SJSA1 (cell line): ENCODE data around the gene FFAR1. TPM values are rescaled to one million over a fixed set of nuclear protein-coding genes. Genes with fewer than 3 reads are reported as not detected.
"Not testable (repeated sequence)": the region's sequence is repeated elsewhere in the genome, so short reads cannot be mapped to it uniquely, and the experiment has no call there.

Source experiments
- DNase-seq, 2 experiments: peaks; one replicate each; pipeline ENCODE4 v3.0.0-alpha.2; 2015 to 2020; ENCODE audit warnings: low spot score in 2 of 2, low read depth in 1 of 2
- H3K27ac ChIP-seq: fragments of 250-450 bp; sonication (Bioruptor Pico); 2 replicates; pipeline ENCODE4 v1.5.1; 2020; ENCODE audit warnings: mild to moderate bottlenecking, moderate library complexity
- H3K27me3 ChIP-seq: fragments of 250-450 bp; sonication (Bioruptor Pico); replicated peaks from 2 replicates; pipeline ENCODE4 v1.5.1; 2020; ENCODE audit warnings: mild to moderate bottlenecking, moderate library complexity
- H3K36me3 ChIP-seq: fragments of 250-450 bp; sonication (Bioruptor Pico); 2 replicates; pipeline ENCODE4 v1.5.1; 2020; ENCODE audit warnings: mild to moderate bottlenecking
- H3K4me1 ChIP-seq: fragments of 250-450 bp; sonication (Bioruptor Pico); replicated peaks from 2 replicates; pipeline ENCODE4 v1.6.1; 2021; ENCODE audit warnings: mild to moderate bottlenecking
- H3K4me3 ChIP-seq: fragments of 250-450 bp; sonication (Bioruptor Pico); 2 replicates; pipeline ENCODE4 v1.5.1; 2020; ENCODE audit warnings: mild to moderate bottlenecking
- H3K9me3 ChIP-seq: fragments of 250-450 bp; sonication (Bioruptor Pico); replicated peaks from 2 replicates; pipeline ENCODE4 v1.5.1; 2020; ENCODE audit warnings: mild to moderate bottlenecking
- total RNA-seq: library from RNA; depleted of rRNA; stranded (reverse); fragments of >200 nt; shearing (Covaris generic); gene quantifications from 2 replicates; pipeline ENCODE4 v1.2.3, GENCODE V29; 2014

Gene FFAR1
- total RNA-seq, 1 experiment from 2014 or later, result not detected

- H3K36me3 ChIP-seq, result no peaks in the 10 kb centered on the region
- no peak overlapping the region for H3K27ac ChIP-seq
- peaks cover 10% of the 10 kb centered on the region for H3K27me3 ChIP-seq
- DNase-seq, result no peak
- no peaks in the 10 kb centered on the region for H3K9me3 ChIP-seq
- no peak overlapping the region for H3K4me3 ChIP-seq
- H3K4me1 ChIP-seq, result no peaks in the 10 kb centered on the region
Observed at GRCh38 chr19:35365303-35365702, 17.6 kb downstream of the FFAR1 start.

- no peak overlapping the region for H3K27ac ChIP-seq
- H3K27me3 ChIP-seq, result no peaks in the 10 kb centered on the region; the same call in 1 of the 2 replicates
- no peak overlapping the region for H3K4me3 ChIP-seq
- H3K4me1 ChIP-seq, result no peaks in the 10 kb centered on the region
- no peak for DNase-seq
- H3K36me3 ChIP-seq, result no peaks in the 10 kb centered on the region
- H3K9me3 ChIP-seq, result no peaks in the 10 kb centered on the region
Observed at GRCh38 chr19:35368378-35368777, 20.7 kb downstream of the FFAR1 start.

GRCh38 chr19:35369522-35369921, 21.8 kb downstream of the FFAR1 start:
- Histone ChIP-seq H3K36me3 (no peaks in the 10 kb centered on the region), H3K27me3 (no peaks in the 10 kb centered on the region; the same call in 1 of the 2 replicates), H3K4me3 (no peak overlapping the region), H3K27ac (no peak overlapping the region), H3K9me3 (no peaks in the 10 kb centered on the region), H3K4me1 (no peaks in the 10 kb centered on the region)
- DNase-seq, result no peak

GRCh38 chr19:35370722-35371121, 23.0 kb downstream of the FFAR1 start, which contains the start of gene GPR42:
GPR42 (plus strand) TSS chr19:35371068; CDS start chr19:35371360, 292 bp downstream.
- no peak for DNase-seq
- Histone ChIP-seq H3K4me3 (no peak within 1 kb of the TSS), H3K9me3 (no peaks in the 10 kb centered on the region), H3K27me3 (no peaks in the 10 kb centered on the region; the same call in 1 of the 2 replicates), H3K4me1 (no peaks in the 10 kb centered on the region), H3K27ac (no peak within 1 kb of the TSS), H3K36me3 (no peaks in the 10 kb centered on the region)

- no peaks in the 10 kb centered on the region for H3K27me3 ChIP-seq
- H3K4me3 ChIP-seq, result no peak overlapping the region
- H3K4me1 ChIP-seq, result no peaks in the 10 kb centered on the region
- H3K9me3 ChIP-seq, result no peaks in the 10 kb centered on the region
- H3K27ac ChIP-seq, result no peak overlapping the region
- DNase-seq, result no peak
- no peaks in the 10 kb centered on the region for H3K36me3 ChIP-seq
Observed at GRCh38 chr19:35373492-35373891, 25.8 kb downstream of the FFAR1 start.

GRCh38 chr19:35374031-35374430, 26.3 kb downstream of the FFAR1 start:
- not testable (repeated sequence) for H3K27ac ChIP-seq, DNase-seq, H3K4me3 ChIP-seq, H3K4me1 ChIP-seq, H3K27me3 ChIP-seq, H3K9me3 ChIP-seq, H3K36me3 ChIP-seq

GRCh38 chr19:35375505-35376307, 28.0 kb downstream of the FFAR1 start:
- no peak for DNase-seq
- Histone ChIP-seq H3K9me3 (no peaks in the 10 kb centered on the region), H3K4me1 (no peaks in the 10 kb centered on the region), H3K36me3 (no peaks in the 10 kb centered on the region), H3K27ac (no peak overlapping the region), H3K4me3 (no peak overlapping the region), H3K27me3 (no peaks in the 10 kb centered on the region)

- H3K4me3 ChIP-seq, result no peak overlapping the region
- no peak for DNase-seq
- no peaks in the 10 kb centered on the region for H3K4me1 ChIP-seq
- no peaks in the 10 kb centered on the region for H3K9me3 ChIP-seq
- H3K27ac ChIP-seq, result no peak overlapping the region
- no peaks in the 10 kb centered on the region for H3K27me3 ChIP-seq
- no peaks in the 10 kb centered on the region for H3K36me3 ChIP-seq
Observed at GRCh38 chr19:35377656-35378055, 30.0 kb downstream of the FFAR1 start.

GRCh38 chr19:35378356-35378755, 30.7 kb downstream of the FFAR1 start:
- Histone ChIP-seq H3K4me3 (no peak overlapping the region), H3K9me3 (no peaks in the 10 kb centered on the region), H3K4me1 (no peaks in the 10 kb centered on the region), H3K27ac (no peak overlapping the region), H3K27me3 (no peaks in the 10 kb centered on the region), H3K36me3 (no peaks in the 10 kb centered on the region)
- DNase-seq, result no peak

- H3K27ac ChIP-seq, H3K4me3 ChIP-seq, H3K9me3 ChIP-seq, H3K27me3 ChIP-seq, DNase-seq, H3K36me3 ChIP-seq, H3K4me1 ChIP-seq: not testable (repeated sequence)
Observed at GRCh38 chr19:35379545-35379944, 31.8 kb downstream of the FFAR1 start.

- no peak overlapping the region for H3K4me3 ChIP-seq
- H3K4me1 ChIP-seq, result no peaks in the 10 kb centered on the region
- DNase-seq, result no peak
- H3K27me3 ChIP-seq, result no peaks in the 10 kb centered on the region
- H3K9me3 ChIP-seq, result 0 out of 2 replicates have a peak, but pooled peaks cover 3% of the 10 kb centered on the region
- H3K27ac ChIP-seq, result no peak overlapping the region
- H3K36me3 ChIP-seq, result no peaks in the 10 kb centered on the region
Observed at GRCh38 chr19:35379992-35380391, 32.3 kb downstream of the FFAR1 start.

- Histone ChIP-seq H3K36me3 (no peaks in the 10 kb centered on the region), H3K27me3 (no peaks in the 10 kb centered on the region), H3K27ac (no peak overlapping the region), H3K4me3 (no peak overlapping the region), H3K4me1 (no peaks in the 10 kb centered on the region), H3K9me3 (peaks cover 6% of the 10 kb centered on the region; the same call in 1 of the 2 replicates)
- no peak for DNase-seq
Observed at GRCh38 chr19:35380450-35381124, 32.9 kb downstream of the FFAR1 start.

GRCh38 chr19:35381318-35381717, 33.6 kb downstream of the FFAR1 start:
- Histone ChIP-seq H3K27ac (no peak overlapping the region), H3K36me3 (no peaks in the 10 kb centered on the region), H3K9me3 (peaks cover 6% of the 10 kb centered on the region; the same call in 1 of the 2 replicates), H3K4me1 (no peaks in the 10 kb centered on the region), H3K4me3 (no peak overlapping the region), H3K27me3 (no peaks in the 10 kb centered on the region)
- no peak for DNase-seq

- Histone ChIP-seq H3K27me3 (no peaks in the 10 kb centered on the region), H3K27ac (no peak overlapping the region), H3K4me1 (no peaks in the 10 kb centered on the region), H3K9me3 (peaks cover 6% of the 10 kb centered on the region; the same call in 1 of the 2 replicates), H3K36me3 (no peaks in the 10 kb centered on the region), H3K4me3 (no peak overlapping the region)
- DNase-seq, result no peak
Observed at GRCh38 chr19:35381926-35382325, 34.2 kb downstream of the FFAR1 start.
